ENCODE results near the gene RDH5. TPM values are rescaled to one million over a fixed set of nuclear protein-coding genes. Genes with fewer than 3 reads are reported as not detected.

RDH5 gene
- total RNA-seq, 1 experiment from 2014 or later: 5.8 TPM

DNA sequence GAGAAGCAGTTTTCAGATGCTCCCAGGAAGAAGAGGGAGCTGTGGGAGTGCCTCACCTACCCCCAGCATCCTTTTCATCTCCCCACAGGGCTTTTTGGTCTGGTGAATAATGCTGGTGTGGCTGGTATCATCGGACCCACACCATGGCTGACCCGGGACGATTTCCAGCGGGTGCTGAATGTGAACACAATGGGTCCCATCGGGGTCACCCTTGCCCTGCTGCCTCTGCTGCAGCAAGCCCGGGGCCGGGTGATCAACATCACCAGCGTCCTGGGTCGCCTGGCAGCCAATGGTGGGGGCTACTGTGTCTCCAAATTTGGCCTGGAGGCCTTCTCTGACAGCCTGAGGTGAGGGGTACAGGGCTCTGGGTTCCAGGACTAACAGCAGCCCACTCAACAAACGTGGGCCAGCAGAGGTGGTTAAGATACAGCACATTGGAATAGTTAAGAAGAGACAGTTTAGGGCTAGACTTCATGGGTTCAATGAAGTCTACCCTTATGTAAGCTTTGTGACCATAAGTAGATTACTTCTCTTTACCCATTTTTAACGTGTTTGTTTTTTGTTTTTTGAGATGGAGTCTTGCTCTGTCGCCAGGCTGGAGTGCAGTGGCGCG, 1.5 kb downstream of the RDH5 start (continued):
- TF ChIP-seq, protein P1, sequence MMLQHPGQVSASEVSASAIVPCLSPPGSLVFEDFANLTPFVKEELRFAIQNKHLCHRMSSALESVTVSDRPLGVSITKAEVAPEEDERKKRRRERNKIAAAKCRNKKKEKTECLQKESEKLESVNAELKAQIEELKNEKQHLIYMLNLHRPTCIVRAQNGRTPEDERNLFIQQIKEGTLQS (CRISPR knock-in tag; conservative IDR thresholded peaks at IDR 0.05): no peak
- no peak for TF ChIP-seq SMAD4 (CRISPR knock-in tag; IDR thresholded peaks at IDR 0.05)

DNA sequence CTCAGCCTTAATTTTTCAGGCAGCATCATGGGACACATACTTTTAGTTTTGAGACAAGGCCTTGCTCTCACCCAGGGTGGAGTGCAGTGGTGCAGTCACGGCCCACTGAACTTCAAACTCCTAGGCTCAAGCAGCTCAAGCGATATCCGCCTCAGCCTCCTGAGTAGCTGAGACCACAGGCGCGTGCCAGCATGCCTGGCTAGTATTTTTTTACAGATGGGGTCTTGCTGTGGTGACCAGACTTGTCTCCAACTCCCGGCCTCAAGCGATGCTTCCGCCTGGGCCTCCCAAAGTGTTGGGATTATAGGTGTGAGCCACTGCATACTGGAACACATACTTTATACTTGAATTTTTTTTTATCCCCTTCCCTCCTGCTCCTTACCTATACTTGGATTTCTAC, 2.8 kb downstream of the RDH5 start:
- H3K36me3 Mint-ChIP-seq: peaks cover 20% of the 10 kb centered on the region
- ATAC-seq: no peak
- DNase-seq (ENCODE audit: low spot score): no peak

DNA sequence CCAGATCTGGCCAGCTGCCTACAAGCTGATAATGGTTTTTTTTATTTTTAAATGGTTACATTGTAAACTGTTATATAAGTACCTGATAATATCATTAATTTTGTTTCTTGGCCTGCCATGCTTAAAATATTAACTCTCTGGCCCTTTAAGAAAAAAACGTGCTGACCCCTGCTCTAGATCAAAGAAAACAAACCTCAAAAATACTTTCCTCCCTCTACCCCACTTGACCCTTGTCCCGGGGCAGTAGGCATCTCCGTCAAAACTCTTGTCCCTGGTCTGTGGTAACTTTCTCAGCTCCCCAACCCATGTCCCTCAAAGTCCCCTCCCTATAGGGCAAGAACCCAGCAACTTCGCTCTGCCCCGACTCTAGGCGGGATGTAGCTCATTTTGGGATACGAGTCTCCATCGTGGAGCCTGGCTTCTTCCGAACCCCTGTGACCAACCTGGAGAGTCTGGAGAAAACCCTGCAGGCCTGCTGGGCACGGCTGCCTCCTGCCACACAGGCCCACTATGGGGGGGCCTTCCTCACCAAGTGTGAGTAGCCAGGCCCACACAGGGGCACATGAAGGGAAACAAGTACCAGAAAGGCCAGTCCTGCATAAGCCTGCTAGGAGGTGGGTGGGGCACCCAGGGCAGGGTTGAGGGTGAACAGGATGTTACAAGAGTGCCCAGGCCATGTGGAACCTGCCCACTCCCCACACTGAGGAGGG, 3.5 kb downstream of the RDH5 start:
- ChIA-PET CTCF (interaction anchor here (1.6 to 10.8 kb wide), 4 partner anchors 14 to 68 kb away, joined by 8 to 160 read pairs (median 76); partner anchors contain the start of gene ITGA7), POLR2A (no interaction called here)
- no peaks in the 10 kb centered on the region for H3K27me3 Mint-ChIP-seq (ENCODE audit: low read depth)
- H3K36me3 Mint-ChIP-seq: peaks cover 20% of the 10 kb centered on the region
- DNase-seq (ENCODE audit: low spot score) (no peak), ATAC-seq (no peak)
- peaks cover 22% of the 10 kb centered on the region for H3K4me1 Mint-ChIP-seq
- no peak overlapping the region for H3K4me3 Mint-ChIP-seq
- H3K9me3 Mint-ChIP-seq: no peaks in the 10 kb centered on the region
- H3K27ac Mint-ChIP-seq: peak overlapping the region; percentile 38; the same call in 1 of the 2 replicates
- TF ChIP-seq ETV6 (CRISPR knock-in tag; IDR thresholded peaks at IDR 0.05) (no peak), PRDM15 (CRISPR knock-in tag; IDR thresholded peaks at IDR 0.05) (no peak), NR3C1 (CRISPR knock-in tag; conservative IDR thresholded peaks at IDR 0.05; ENCODE audit: low read depth) (no peak), SOX15 (CRISPR knock-in tag; IDR thresholded peaks at IDR 0.05) (no peak), FOXP1 (CRISPR knock-in tag; IDR thresholded peaks at IDR 0.05; ENCODE audit: borderline replicate concordance) (no peak), ZMAT4 (CRISPR knock-in tag; IDR thresholded peaks at IDR 0.05) (no peak), JUN (CRISPR knock-in tag; IDR thresholded peaks at IDR 0.05) (no peak), NFE2L1 (CRISPR knock-in tag; IDR thresholded peaks at IDR 0.05) (no peak), E2F5 (CRISPR knock-in tag; IDR thresholded peaks at IDR 0.05) (no peak), ZNF423 (CRISPR knock-in tag; IDR thresholded peaks at IDR 0.05) (no peak), SP1 (CRISPR knock-in tag; conservative IDR thresholded peaks at IDR 0.05) (no peak), NR2C2 (CRISPR knock-in tag; IDR thresholded peaks at IDR 0.05) (no peak)
- TF ChIP-seq, protein P2, sequence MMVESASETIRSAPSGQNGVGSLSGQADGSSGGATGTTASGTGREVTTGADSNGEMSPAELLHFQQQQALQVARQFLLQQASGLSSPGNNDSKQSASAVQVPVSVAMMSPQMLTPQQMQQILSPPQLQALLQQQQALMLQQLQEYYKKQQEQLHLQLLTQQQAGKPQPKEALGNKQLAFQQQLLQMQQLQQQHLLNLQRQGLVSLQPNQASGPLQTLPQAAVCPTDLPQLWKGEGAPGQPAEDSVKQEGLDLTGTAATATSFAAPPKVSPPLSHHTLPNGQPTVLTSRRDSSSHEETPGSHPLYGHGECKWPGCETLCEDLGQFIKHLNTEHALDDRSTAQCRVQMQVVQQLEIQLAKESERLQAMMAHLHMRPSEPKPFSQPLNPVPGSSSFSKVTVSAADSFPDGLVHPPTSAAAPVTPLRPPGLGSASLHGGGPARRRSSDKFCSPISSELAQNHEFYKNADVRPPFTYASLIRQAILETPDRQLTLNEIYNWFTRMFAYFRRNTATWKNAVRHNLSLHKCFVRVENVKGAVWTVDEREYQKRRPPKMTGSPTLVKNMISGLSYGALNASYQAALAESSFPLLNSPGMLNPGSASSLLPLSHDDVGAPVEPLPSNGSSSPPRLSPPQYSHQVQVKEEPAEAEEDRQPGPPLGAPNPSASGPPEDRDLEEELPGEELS (CRISPR knock-in tag; IDR thresholded peaks at IDR 0.05): no peak
- TF ChIP-seq, protein P3, sequence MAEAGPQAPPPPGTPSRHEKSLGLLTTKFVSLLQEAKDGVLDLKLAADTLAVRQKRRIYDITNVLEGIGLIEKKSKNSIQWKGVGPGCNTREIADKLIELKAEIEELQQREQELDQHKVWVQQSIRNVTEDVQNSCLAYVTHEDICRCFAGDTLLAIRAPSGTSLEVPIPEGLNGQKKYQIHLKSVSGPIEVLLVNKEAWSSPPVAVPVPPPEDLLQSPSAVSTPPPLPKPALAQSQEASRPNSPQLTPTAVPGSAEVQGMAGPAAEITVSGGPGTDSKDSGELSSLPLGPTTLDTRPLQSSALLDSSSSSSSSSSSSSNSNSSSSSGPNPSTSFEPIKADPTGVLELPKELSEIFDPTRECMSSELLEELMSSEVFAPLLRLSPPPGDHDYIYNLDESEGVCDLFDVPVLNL (CRISPR knock-in tag; IDR thresholded peaks at IDR 0.05; ENCODE audit: borderline replicate concordance, low read depth): no peak
- TF ChIP-seq, protein P4, sequence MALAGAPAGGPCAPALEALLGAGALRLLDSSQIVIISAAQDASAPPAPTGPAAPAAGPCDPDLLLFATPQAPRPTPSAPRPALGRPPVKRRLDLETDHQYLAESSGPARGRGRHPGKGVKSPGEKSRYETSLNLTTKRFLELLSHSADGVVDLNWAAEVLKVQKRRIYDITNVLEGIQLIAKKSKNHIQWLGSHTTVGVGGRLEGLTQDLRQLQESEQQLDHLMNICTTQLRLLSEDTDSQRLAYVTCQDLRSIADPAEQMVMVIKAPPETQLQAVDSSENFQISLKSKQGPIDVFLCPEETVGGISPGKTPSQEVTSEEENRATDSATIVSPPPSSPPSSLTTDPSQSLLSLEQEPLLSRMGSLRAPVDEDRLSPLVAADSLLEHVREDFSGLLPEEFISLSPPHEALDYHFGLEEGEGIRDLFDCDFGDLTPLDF (CRISPR knock-in tag; IDR thresholded peaks at IDR 0.05): no peak
- TF ChIP-seq, protein P5, sequence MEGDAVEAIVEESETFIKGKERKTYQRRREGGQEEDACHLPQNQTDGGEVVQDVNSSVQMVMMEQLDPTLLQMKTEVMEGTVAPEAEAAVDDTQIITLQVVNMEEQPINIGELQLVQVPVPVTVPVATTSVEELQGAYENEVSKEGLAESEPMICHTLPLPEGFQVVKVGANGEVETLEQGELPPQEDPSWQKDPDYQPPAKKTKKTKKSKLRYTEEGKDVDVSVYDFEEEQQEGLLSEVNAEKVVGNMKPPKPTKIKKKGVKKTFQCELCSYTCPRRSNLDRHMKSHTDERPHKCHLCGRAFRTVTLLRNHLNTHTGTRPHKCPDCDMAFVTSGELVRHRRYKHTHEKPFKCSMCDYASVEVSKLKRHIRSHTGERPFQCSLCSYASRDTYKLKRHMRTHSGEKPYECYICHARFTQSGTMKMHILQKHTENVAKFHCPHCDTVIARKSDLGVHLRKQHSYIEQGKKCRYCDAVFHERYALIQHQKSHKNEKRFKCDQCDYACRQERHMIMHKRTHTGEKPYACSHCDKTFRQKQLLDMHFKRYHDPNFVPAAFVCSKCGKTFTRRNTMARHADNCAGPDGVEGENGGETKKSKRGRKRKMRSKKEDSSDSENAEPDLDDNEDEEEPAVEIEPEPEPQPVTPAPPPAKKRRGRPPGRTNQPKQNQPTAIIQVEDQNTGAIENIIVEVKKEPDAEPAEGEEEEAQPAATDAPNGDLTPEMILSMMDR (IDR thresholded peaks at IDR 0.05): no peak

More for the DNA sequence above, 2.8 kb downstream of the RDH5 start:
- POLR2A ChIA-PET: no interaction called here
- Mint-ChIP-seq H3K27me3 (ENCODE audit: low read depth) (no peaks in the 10 kb centered on the region), H3K27ac (no peak overlapping the region), H3K4me1 (peaks cover 29% of the 10 kb centered on the region), H3K4me3 (no peak overlapping the region), H3K9me3 (no peaks in the 10 kb centered on the region)
- TF ChIP-seq NR1H2 (CRISPR knock-in tag; IDR thresholded peaks at IDR 0.05): no peak
- TF ChIP-seq ZNF416 (CRISPR knock-in tag; IDR thresholded peaks at IDR 0.05): no peak
- TF ChIP-seq IRF2 (CRISPR knock-in tag; IDR thresholded peaks at IDR 0.05; ENCODE audit: borderline replicate concordance, low read depth): no peak
- TF ChIP-seq CREB1 (CRISPR knock-in tag; IDR thresholded peaks at IDR 0.05): no peak
- CTCF ChIA-PET: interaction anchor here (2.8 to 10.8 kb wide), 3 partner anchors 14 to 41 kb away, joined by 20 to 160 read pairs (median 141); partner anchors contain the start of gene ITGA7

Measured in WTC11 (cell line).